HG03558 (cell line): ENCODE data around the gene SNRNP35.

ENCODE experiments used
- ATAC-seq: cut with Tn5 transposase; IDR thresholded peaks from one replicate; pipeline ENCODE4 v1.9.1; 2021; ENCODE audit warnings: moderate number of reproducible peaks; ENCODE audit not compliant: unreplicated experiment; ENCODE audit errors: extremely low read depth

The SNRNP35 gene

GRCh38 chr12:123516216-123516780 lies 58.4 kb downstream of the SNRNP35 start:
- no peak for ATAC-seq
